ENCODE data around the gene WRNIP1.
A peak's percentile ranks its signal among the peaks of the same experiment; 100 is the strongest.

Gene WRNIP1

GRCh38 chr6:2810092-2810671 is 45.0 kb downstream of the WRNIP1 start:
- DNase-seq, result peak; percentile 52

GRCh38 chr6:2812695-2813094 is 47.5 kb downstream of the WRNIP1 start:
- DNase-seq, result no peak

- no peak for DNase-seq
These were observed 51.0 kb downstream of the WRNIP1 start for GRCh38 chr6:2816158-2816557.

- DNase-seq, result no peak
These were observed 52.8 kb downstream of the WRNIP1 start for GRCh38 chr6:2817903-2818443.

GRCh38 chr6:2818593-2818992 is 53.4 kb downstream of the WRNIP1 start:
- no peak for DNase-seq

- no peak for DNase-seq
These were observed 53.9 kb downstream of the WRNIP1 start for GRCh38 chr6:2819115-2819514.

- DNase-seq, result no peak
These were observed 54.8 kb downstream of the WRNIP1 start for GRCh38 chr6:2819978-2820377.

GRCh38 chr6:2820415-2820814 is 55.2 kb downstream of the WRNIP1 start:
- no peak for DNase-seq

GRCh38 chr6:2821554-2821953 is 56.4 kb downstream of the WRNIP1 start:
- no peak for DNase-seq

GRCh38 chr6:2823104-2823850 is 58.1 kb downstream of the WRNIP1 start:
- DNase-seq, result no peak

GRCh38 chr6:2826131-2826530 is 60.9 kb downstream of the WRNIP1 start:
- no peak for DNase-seq

- no peak for DNase-seq
These were observed 61.9 kb downstream of the WRNIP1 start for GRCh38 chr6:2827142-2827541.

GRCh38 chr6:2828629-2829028 is 63.4 kb downstream of the WRNIP1 start:
- no peak for DNase-seq

GRCh38 chr6:2829253-2829652 is 64.1 kb downstream of the WRNIP1 start:
- DNase-seq, result no peak

GRCh38 chr6:2830183-2830582 is 65.0 kb downstream of the WRNIP1 start:
- DNase-seq, result no peak

- no peak for DNase-seq
These were observed 66.2 kb downstream of the WRNIP1 start for GRCh38 chr6:2831392-2831791.

GRCh38 chr6:2834262-2834661 is 69.1 kb downstream of the WRNIP1 start:
- no peak for DNase-seq

Measured in NK-92 treated with Interleukin-12 subunit alpha and Interleukin-12 subunit beta, amount 100 ng/mL, for 24 hours (cell line).